Chondrocyte (in vitro differentiated cells): ENCODE data around the gene SORT1. TPM values are rescaled to one million over a fixed set of nuclear protein-coding genes. Genes with fewer than 3 reads are reported as not detected.

ENCODE experiments used
- DNase-seq: peaks from one replicate; pipeline ENCODE4 v3.0.0; 2021; ENCODE audit warnings: mixed read lengths, low spot score
- H3K27ac Mint-ChIP-seq: one replicate; pipeline ENCODE4 v1.8.0; 2021; ENCODE audit warnings: mild to moderate bottlenecking, moderate library complexity, mixed read lengths; ENCODE audit not compliant: unreplicated experiment
- H3K27me3 Mint-ChIP-seq: 2 replicates; pipeline ENCODE4 v1.8.0; 2021; ENCODE audit warnings: low read depth, mixed read lengths
- H3K36me3 Mint-ChIP-seq: 2 replicates; pipeline ENCODE4 v1.8.0; 2021; ENCODE audit warnings: low read depth, mixed read lengths
- H3K4me1 Mint-ChIP-seq: 2 replicates; pipeline ENCODE4 v1.8.0; 2021; ENCODE audit warnings: low read depth, mild to moderate bottlenecking, mixed read lengths
- H3K4me3 Mint-ChIP-seq: one replicate; pipeline ENCODE4 v1.8.0; 2021; ENCODE audit warnings: mild to moderate bottlenecking, moderate library complexity, mixed read lengths; ENCODE audit not compliant: unreplicated experiment
- H3K9me3 Mint-ChIP-seq: 2 replicates; pipeline ENCODE4 v1.8.0; 2021; ENCODE audit warnings: low read depth, mixed read lengths
- total RNA-seq: library from RNA; stranded (reverse); gene quantifications from 3 replicates; pipeline ENCODE4 v1.2.1, GENCODE V29; 2021
- TF ChIP-seq, protein P1 (sequence below): fragments of 200-600 bp; sonication (generic); IDR thresholded peaks from 2 replicates; pipeline ENCODE4 v1.5.0; 2021; ENCODE audit warnings: antibody characterized with exemption, mild to moderate bottlenecking, moderate library complexity

The SORT1 gene
- total RNA-seq, 1 donor from 2014 or later = 107 TPM

DNA sequence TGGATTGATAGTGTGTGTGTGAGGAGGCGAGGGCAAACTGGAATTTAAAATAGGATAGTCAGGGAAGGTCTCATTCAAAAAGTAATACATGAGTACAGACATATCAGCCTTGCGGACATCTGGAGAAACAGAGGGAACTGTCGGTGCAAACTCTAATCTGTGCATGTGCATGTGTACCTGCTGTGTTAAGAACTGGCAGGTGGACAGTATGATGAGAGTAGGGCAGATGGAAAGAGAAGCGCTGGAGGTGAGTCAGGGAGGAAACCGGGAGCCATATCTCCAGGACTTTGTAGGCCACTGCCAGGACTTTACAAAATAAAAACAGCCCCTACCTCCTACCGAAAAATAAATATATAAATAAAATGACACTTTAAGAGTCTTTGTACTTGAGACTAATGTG is 59.6 kb downstream of the SORT1 start:
- no peak for DNase-seq
- Mint-ChIP-seq H3K9me3 (peaks cover 5% of the 10 kb centered on the region), H3K36me3 (peaks cover 52% of the 10 kb centered on the region), H3K4me3 (no peak overlapping the region), H3K27ac (no peak overlapping the region), H3K4me1 (no peaks in the 10 kb centered on the region), H3K27me3 (no peaks in the 10 kb centered on the region)
- TF ChIP-seq, protein P1, sequence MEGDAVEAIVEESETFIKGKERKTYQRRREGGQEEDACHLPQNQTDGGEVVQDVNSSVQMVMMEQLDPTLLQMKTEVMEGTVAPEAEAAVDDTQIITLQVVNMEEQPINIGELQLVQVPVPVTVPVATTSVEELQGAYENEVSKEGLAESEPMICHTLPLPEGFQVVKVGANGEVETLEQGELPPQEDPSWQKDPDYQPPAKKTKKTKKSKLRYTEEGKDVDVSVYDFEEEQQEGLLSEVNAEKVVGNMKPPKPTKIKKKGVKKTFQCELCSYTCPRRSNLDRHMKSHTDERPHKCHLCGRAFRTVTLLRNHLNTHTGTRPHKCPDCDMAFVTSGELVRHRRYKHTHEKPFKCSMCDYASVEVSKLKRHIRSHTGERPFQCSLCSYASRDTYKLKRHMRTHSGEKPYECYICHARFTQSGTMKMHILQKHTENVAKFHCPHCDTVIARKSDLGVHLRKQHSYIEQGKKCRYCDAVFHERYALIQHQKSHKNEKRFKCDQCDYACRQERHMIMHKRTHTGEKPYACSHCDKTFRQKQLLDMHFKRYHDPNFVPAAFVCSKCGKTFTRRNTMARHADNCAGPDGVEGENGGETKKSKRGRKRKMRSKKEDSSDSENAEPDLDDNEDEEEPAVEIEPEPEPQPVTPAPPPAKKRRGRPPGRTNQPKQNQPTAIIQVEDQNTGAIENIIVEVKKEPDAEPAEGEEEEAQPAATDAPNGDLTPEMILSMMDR = no peak

DNA sequence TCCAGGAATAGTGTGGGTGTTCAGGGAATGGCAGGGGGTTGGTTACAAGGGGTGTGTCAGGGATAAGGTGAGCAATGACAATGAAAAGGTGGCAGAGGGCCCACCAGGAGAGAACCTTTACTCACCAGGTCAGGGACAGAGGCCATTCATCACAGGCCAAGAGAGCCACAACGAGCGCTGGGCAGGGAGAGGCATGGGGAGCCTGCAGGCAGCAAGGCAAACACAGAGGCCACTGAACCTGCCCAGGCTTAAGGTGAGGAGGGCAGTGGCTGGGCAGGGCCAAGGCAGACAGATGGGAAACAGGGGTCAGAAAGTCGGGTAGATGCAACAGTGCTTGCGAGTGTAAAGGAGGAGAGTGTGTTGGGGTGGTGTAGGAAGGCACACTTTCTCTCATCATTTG is 62.6 kb downstream of the SORT1 start:
- no peak for DNase-seq
- Mint-ChIP-seq H3K36me3 (peaks cover 62% of the 10 kb centered on the region), H3K4me3 (no peak overlapping the region), H3K27me3 (no peaks in the 10 kb centered on the region), H3K27ac (peak overlapping the region; percentile 41), H3K9me3 (peaks cover 26% of the 10 kb centered on the region), H3K4me1 (no peaks in the 10 kb centered on the region)
- TF ChIP-seq, protein P1 = no peak

DNA sequence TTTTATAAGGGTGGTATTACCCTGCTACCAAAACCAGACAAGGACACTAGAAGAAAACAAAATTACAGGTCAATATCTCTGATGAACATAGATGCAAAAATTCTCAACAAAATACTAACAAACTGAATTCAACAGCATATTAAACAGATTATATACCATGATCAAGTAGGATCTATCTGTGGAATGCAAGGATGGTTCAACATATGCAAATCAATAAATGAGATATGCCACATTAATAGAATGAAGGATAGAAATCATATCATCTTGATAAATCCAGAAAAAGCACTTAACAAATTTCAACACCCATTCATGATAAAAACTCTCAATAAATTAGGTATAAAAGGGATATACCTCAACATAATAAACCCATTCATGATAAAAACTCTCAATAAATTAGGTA is 66.6 kb downstream of the SORT1 start:
- Mint-ChIP-seq H3K4me1 (no peaks in the 10 kb centered on the region), H3K27ac (no peak overlapping the region), H3K36me3 (peaks cover 61% of the 10 kb centered on the region), H3K9me3 (peaks cover 31% of the 10 kb centered on the region), H3K4me3 (no peak overlapping the region), H3K27me3 (no peaks in the 10 kb centered on the region)
- DNase-seq = no peak
- TF ChIP-seq, protein P1 = no peak

DNA sequence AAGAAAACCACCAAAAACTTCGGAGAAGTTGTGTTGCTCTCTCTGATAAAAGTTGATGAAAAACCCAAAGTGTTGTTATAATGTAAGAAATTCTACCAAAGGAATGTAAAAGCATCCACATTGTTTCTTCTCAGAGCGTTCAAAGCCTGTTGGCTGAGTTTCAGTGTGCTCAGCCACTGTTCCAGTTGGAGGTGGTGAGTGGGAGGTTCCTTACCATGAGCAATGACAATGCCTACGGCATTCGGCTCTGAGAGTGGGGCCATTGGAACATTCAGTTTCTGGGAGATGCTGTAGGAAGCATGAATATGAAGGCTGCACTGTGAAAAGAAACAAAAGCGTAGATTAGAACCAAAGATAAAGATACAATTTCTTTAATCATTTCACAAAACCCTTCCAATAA is 70.4 kb downstream of the SORT1 start:
- no peaks in the 10 kb centered on the region for H3K4me1 Mint-ChIP-seq
- no peak for DNase-seq
- no peak overlapping the region for H3K4me3 Mint-ChIP-seq
- H3K27ac Mint-ChIP-seq = no peak overlapping the region
- peaks cover 41% of the 10 kb centered on the region for H3K36me3 Mint-ChIP-seq
- TF ChIP-seq, protein P1 = no peak
- no peaks in the 10 kb centered on the region for H3K27me3 Mint-ChIP-seq
- H3K9me3 Mint-ChIP-seq = peaks cover 20% of the 10 kb centered on the region

DNA sequence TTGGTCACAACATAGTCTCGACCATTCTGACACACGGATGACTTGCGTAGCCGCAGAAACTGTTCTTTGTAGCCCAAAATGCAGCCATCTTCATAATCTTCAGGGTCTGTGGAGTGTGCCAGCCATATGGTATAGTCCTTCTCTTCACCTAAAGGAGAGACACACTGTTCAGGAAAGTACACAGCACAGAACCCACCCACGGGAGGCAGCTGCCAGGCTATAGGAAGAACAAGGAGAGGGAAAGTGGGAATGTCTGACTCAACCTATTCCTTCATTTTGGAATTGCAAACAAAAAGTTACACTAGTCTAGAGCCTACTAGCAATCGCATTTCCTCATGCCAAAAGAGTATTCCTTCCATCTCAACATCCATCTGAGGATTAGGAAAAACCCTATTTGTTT is 74.7 kb downstream of the SORT1 start:
- no peak for DNase-seq
- Mint-ChIP-seq H3K9me3 (no peaks in the 10 kb centered on the region), H3K27ac (no peak overlapping the region), H3K27me3 (no peaks in the 10 kb centered on the region), H3K4me3 (no peak overlapping the region), H3K4me1 (no peaks in the 10 kb centered on the region), H3K36me3 (peaks cover 43% of the 10 kb centered on the region)
- TF ChIP-seq, protein P1 = no peak
